ENCODE results near the gene SEC23A.

Gene SEC23A

DNA sequence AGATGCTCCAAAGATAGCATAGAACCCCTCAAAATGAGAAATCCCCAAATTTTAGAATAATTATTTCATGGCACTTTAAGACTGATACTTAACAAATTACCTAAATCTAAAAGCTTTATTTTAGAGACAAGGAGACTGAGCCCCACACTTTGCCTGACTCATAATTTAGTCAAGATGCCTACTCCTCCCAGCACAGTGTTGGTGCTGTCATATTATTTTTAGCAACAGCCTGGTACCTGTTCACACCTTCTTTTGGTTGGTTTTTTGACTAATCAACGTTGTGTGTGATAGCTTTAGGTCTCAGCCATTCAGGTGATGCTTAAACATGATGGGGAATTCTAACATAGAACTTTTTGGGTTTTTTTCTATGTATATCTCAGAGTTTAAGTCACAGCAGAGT, 120.2 kb downstream of the SEC23A start:
- DNase-seq: no peak

DNA sequence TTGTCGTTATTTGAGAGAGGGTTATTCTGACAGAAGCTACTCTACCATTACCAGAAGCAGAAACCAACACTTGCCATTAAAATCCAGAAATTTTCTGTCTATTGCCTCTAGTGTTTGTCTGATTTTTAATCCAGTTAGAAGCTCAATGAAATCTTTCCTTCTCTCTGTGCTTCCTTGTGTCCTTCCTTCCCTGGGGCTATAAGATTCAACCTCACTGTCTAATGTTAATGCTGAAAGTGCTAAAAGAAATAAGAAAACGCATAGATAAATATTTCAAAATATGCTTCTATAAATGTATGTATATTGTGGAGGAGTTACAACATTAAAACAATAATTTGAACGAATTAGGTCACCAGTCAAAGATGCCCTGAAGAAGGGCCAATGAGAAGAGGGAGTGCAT, 120.8 kb downstream of the SEC23A start:
- no peak for DNase-seq
